Endodermal cell (in vitro differentiated cells): Measurements from ENCODE around the gene EZH1. TPM values are rescaled to one million over a fixed set of nuclear protein-coding genes. Genes with fewer than 3 reads are reported as not detected.

Experiments
- DNase-seq: peaks from one replicate; pipeline ENCODE4 v3.0.0-alpha.2; 2017
- H3K27ac ChIP-seq: 2 replicates; pipeline ENCODE4 v1.5.1; 2013; ENCODE audit warnings: mild to moderate bottlenecking, low read depth, low read length, moderate library complexity
- H3K27me3 ChIP-seq: 2 replicates; pipeline ENCODE4 v1.6.1; 2013; ENCODE audit warnings: mild to moderate bottlenecking, low read length, moderate library complexity; ENCODE audit not compliant: insufficient read depth, control insufficient read depth, poor library complexity, severe bottlenecking
- H3K36me3 ChIP-seq: 2 replicates; pipeline ENCODE4 v1.7.0; 2013; ENCODE audit warnings: mild to moderate bottlenecking, low read length, moderate library complexity; ENCODE audit not compliant: control insufficient read depth, insufficient read depth
- H3K4me1 ChIP-seq: one replicate; pipeline ENCODE4 v1.7.0; 2013; ENCODE audit warnings: low read length; ENCODE audit not compliant: control insufficient read depth, insufficient read depth
- H3K4me3 ChIP-seq: 2 replicates; pipeline ENCODE4 v1.5.1; 2013; ENCODE audit warnings: mild to moderate bottlenecking, low read length, moderate library complexity
- H3K9ac ChIP-seq: 2 replicates; pipeline ENCODE4 v1.6.1; 2013; ENCODE audit warnings: mild to moderate bottlenecking, low read length, moderate library complexity; ENCODE audit not compliant: poor library complexity, severe bottlenecking; ENCODE audit errors: extremely low read depth
- H3K9me3 ChIP-seq: 2 replicates; pipeline ENCODE4 v1.6.1; 2013; ENCODE audit warnings: mild to moderate bottlenecking, low read length, moderate library complexity; ENCODE audit not compliant: control insufficient read depth
- H3K27ac Mint-ChIP-seq: 2 replicates; pipeline ENCODE4 v1.8.0; 2020; ENCODE audit warnings: mixed read lengths
- H3K27me3 Mint-ChIP-seq: 2 replicates; pipeline ENCODE4 v1.8.0; 2021; ENCODE audit warnings: mild to moderate bottlenecking, mixed read lengths; ENCODE audit not compliant: insufficient read depth
- H3K36me3 Mint-ChIP-seq: 2 replicates; pipeline ENCODE4 v1.8.0; 2020; ENCODE audit warnings: low read depth, mixed read lengths
- H3K4me1 Mint-ChIP-seq: 2 replicates; pipeline ENCODE4 v1.8.0; 2020; ENCODE audit warnings: mixed read lengths
- H3K4me3 Mint-ChIP-seq: 2 replicates; pipeline ENCODE4 v1.8.0; 2020; ENCODE audit warnings: mild to moderate bottlenecking, moderate library complexity, mixed read lengths
- H3K9me3 Mint-ChIP-seq: 2 replicates; pipeline ENCODE4 v1.8.0; 2020; ENCODE audit warnings: mild to moderate bottlenecking, mixed read lengths
- WGBS, 2 experiments: methylation state at CpG; one replicate each; pipeline versions ENCODE4 v1.1.5 to v1.1.7; 2013; ENCODE audit warnings: missing lambda C conversion rate in 2 of 2, mixed read lengths in 1 of 2; ENCODE audit not compliant: insufficient coverage in 1 of 2, insufficient read length in 1 of 2; 5-methylcytosine and 5-hydroxymethylcytosine counted together
- total RNA-seq, 2 donors: library from RNA; stranded (reverse); fragmentation: NEBNext Ultra II Directional in 1 of 2; extraction: Animal tissue kit (Norgen Biotek cat#: 25700) in 1 of 2; gene quantifications; 2 replicates in 1 of 2; 3 replicates in 1 of 2; pipeline ENCODE4 v1.2.1, GENCODE V29; 2021
- TF ChIP-seq, protein P1 (sequence below): fragments of 200-600 bp; sonication (generic); conservative IDR thresholded peaks from 2 replicates; pipeline ENCODE4 v1.5.0; 2021; ENCODE audit warnings: antibody characterized with exemption, mild to moderate bottlenecking

Gene EZH1
- total RNA-seq, 2 donors from 2014 or later: 26.0 to 27.2 TPM

DNA sequence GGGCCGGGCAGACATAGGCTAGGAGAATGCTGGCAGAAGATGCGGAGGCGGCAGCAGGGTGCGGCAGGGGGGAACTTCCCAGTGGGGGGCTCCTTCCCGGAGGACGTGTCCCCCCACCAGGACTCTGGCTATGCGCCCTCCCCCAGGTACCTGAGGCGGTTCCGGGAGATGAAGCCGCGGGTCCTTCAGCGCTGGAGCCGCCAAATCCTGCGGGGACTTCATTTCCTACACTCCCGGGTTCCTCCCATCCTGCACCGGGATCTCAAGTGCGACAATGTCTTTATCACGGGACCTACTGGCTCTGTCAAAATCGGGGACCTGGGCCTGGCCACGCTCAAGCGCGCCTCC, 38.9 kb upstream of the EZH1 start:
- Mint-ChIP-seq H3K4me3 (no peak overlapping the region), H3K27ac (no peak overlapping the region), H3K9me3 (no peaks in the 10 kb centered on the region), H3K27me3 (peaks cover 69% of the 10 kb centered on the region), H3K36me3 (no peaks in the 10 kb centered on the region), H3K4me1 (peaks cover 19% of the 10 kb centered on the region)
- Histone ChIP-seq H3K4me3 (no peak overlapping the region), H3K27ac (no peak overlapping the region), H3K9ac (no peak overlapping the region), H3K9me3 (no peaks in the 10 kb centered on the region), H3K27me3 (peaks cover 38% of the 10 kb centered on the region), H3K4me1 (no peaks in the 10 kb centered on the region), H3K36me3 (peaks cover 2% of the 10 kb centered on the region)
- peak; percentile 54 for DNase-seq
- TF ChIP-seq, protein P1, sequence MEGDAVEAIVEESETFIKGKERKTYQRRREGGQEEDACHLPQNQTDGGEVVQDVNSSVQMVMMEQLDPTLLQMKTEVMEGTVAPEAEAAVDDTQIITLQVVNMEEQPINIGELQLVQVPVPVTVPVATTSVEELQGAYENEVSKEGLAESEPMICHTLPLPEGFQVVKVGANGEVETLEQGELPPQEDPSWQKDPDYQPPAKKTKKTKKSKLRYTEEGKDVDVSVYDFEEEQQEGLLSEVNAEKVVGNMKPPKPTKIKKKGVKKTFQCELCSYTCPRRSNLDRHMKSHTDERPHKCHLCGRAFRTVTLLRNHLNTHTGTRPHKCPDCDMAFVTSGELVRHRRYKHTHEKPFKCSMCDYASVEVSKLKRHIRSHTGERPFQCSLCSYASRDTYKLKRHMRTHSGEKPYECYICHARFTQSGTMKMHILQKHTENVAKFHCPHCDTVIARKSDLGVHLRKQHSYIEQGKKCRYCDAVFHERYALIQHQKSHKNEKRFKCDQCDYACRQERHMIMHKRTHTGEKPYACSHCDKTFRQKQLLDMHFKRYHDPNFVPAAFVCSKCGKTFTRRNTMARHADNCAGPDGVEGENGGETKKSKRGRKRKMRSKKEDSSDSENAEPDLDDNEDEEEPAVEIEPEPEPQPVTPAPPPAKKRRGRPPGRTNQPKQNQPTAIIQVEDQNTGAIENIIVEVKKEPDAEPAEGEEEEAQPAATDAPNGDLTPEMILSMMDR: no peak
- 83 to 86% methylated on average over 18 to 22 of the region's 22 CpGs for WGBS, 2 experiments

DNA sequence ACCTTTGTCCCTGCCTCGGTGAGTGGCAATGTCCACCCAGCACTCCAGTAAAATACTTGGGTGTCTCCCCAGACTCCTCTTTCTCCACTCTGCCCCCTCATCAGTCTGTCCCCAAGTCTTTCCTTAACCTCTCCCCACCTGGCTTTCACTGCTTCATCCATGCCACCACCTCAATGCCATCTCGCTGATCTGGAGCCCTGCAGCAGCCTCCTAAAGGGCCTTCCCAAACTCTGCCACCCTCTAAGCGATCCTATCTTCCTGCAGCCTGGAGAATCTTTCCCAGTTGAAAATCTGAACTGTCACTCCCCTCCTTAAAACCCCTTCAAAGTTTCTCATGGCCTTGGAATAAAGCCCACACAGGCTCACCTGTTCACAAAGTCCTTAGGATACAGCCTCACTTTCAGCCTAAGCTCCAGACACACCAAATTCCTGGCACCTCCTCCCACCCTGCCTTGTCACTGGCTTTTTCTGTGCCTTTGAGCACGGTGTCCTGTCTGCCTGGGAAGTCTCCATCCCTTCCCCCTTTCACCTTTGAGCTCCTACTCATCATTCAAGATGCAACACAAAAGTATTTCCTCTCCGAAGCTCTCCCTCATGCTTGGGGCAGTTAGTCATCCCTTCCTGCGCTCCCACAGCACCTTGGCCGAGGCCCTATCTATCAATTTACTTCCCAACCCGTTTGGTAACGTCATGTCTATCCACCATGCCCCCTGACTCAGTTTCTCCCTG, 38.4 kb upstream of the EZH1 start:
- Histone ChIP-seq H3K9me3 (no peaks in the 10 kb centered on the region), H3K4me3 (no peak overlapping the region), H3K27me3 (peaks cover 38% of the 10 kb centered on the region), H3K27ac (no peak overlapping the region), H3K36me3 (peaks cover 3% of the 10 kb centered on the region), H3K9ac (no peak overlapping the region), H3K4me1 (no peaks in the 10 kb centered on the region)
- WGBS, 2 experiments: 57 to 67% methylated on average over 6 to 9 of the region's 9 CpGs
- DNase-seq: peak; percentile 65
- peaks cover 3% of the 10 kb centered on the region for H3K36me3 Mint-ChIP-seq
- no peak overlapping the region for H3K27ac Mint-ChIP-seq
- no peak overlapping the region for H3K4me3 Mint-ChIP-seq
- TF ChIP-seq, protein P1: no peak
- H3K9me3 Mint-ChIP-seq: no peaks in the 10 kb centered on the region
- H3K4me1 Mint-ChIP-seq: peaks cover 19% of the 10 kb centered on the region
- peaks cover 63% of the 10 kb centered on the region for H3K27me3 Mint-ChIP-seq

DNA sequence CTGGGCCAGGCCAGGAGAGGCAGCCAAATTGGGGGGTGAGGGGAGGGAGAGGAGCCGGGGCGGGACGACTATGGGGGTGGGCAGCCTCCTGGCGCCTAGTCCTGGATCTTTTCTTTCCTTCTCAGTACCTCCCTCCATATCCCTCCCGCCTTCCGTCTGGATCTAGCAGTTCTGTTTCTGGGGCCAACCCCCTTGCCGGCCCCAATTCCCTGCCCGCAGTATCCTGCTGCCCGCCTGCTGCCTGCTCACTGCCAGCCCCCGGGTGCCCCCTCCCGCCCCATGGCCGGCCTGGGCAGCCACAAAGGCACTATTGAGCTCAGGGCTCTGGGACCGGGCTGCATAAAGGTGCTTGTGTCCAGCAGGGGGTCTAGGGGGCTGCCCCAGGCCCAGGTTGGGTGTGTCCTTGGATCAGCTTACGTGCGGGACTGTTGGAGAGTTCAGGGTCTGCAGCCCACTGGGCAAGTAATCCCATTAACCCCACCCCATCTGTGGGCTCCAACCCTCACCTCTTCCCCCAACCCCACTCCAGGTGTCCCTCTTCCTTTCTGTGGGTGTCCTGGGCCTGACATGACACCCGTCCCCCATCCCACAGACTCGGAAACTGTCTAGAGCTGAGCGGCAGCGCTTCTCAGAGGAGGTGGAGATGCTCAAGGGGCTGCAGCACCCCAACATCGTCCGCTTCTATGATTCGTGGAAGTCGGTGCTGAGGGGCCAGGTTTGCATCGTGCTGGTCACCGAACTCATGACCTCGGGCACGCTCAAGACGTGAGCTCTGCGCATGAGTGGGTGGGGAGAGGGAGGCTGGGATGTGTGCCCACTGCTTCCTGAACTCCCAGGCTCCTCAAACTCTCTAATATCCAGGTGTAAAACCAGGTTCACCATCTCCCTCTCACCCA, 37.6 kb upstream of the EZH1 start:
- no peak overlapping the region for H3K27ac ChIP-seq
- Mint-ChIP-seq H3K4me3 (no peak overlapping the region), H3K36me3 (peaks cover 9% of the 10 kb centered on the region), H3K27me3 (peaks cover 56% of the 10 kb centered on the region), H3K4me1 (peaks cover 19% of the 10 kb centered on the region), H3K9me3 (no peaks in the 10 kb centered on the region), H3K27ac (no peak overlapping the region)
- WGBS, 2 experiments: 89 to 90% methylated on average over 11 to 25 of the region's 29 CpGs
- no peak for DNase-seq
- H3K9me3 ChIP-seq: no peaks in the 10 kb centered on the region
- H3K27me3 ChIP-seq: peaks cover 38% of the 10 kb centered on the region
- H3K4me1 ChIP-seq: no peaks in the 10 kb centered on the region
- H3K4me3 ChIP-seq: no peak overlapping the region
- peaks cover 9% of the 10 kb centered on the region for H3K36me3 ChIP-seq
- H3K9ac ChIP-seq: no peak overlapping the region
- TF ChIP-seq, protein P1: no peak
